ENCODE measurements around the gene KCNA4. TPM values are rescaled to one million over a fixed set of nuclear protein-coding genes. Genes with fewer than 3 reads are reported as not detected.

KCNA4 gene
- total and polyA plus RNA-seq, 2 of the 4 experiments (the other 2 are of a cell fraction), result not detected

DNA sequence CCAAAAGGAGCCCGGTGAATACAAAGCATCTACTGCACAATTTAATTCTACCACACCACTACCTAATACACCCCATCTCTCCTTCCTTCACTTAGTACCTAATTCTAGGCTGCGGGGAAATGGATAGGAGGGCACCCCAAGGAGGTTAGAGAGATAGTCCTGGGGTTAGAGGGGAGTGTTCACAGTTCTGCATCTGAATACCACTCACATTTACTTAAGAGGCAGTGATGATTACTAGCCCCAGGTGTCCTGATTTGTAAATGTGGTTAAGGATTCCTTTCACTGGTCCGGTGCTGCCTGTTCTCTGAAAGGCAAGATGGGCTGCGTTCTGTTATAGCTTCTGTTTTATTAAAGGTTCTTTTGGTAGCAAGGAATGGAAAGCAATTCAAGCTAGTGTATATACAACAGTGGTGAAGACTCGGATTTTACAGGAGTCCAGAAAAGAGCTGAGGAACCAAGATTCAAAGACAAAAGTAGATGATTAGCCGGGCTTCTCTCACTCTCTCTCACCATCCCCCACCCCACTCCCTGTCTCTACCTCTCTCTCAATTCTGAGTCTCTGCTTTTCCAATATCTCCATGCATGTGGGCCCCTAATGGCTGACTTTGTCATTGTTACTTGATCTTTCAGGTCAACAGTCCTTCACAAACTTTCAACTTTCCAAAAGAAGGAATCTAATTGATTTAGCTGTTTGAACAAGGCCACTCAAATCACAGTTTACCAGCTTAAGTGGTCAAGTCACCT lies 8.7 kb upstream of the KCNA4 start:
- dilution Hi-C loops (cut with HindIII; ENCODE audit: low sequenced_read_pairs, unreplicated experiment), result no loop called here
- intact Hi-C loops (cut with micrococcal nuclease), result no loop called here
- TF ChIP-seq MAZ (IDR thresholded peaks at IDR 0.05; ENCODE audit: borderline replicate concordance, low read depth, low read length) (no peak), RCOR1 (IDR thresholded peaks at IDR 0.05; ENCODE audit: insufficient replicate concordance, low read length) (no peak), NFE2L2 (IDR thresholded peaks at IDR 0.05; ENCODE audit: low read depth, low read length) (no peak), CHD1 (IDR thresholded peaks at IDR 0.05; ENCODE audit: low read depth, low read length) (no peak), CEBPB (IDR thresholded peaks at IDR 0.05; ENCODE audit: low read depth, low read length) (no peak), BHLHE40 (IDR thresholded peaks at IDR 0.05; ENCODE audit: low read depth, low read length) (no peak), FOS (IDR thresholded peaks at IDR 0.05; ENCODE audit: low read depth, low read length) (no peak), SMC3 (IDR thresholded peaks at IDR 0.05; ENCODE audit: low read depth, low read length) (no peak)
- TF ChIP-seq, protein P1, sequence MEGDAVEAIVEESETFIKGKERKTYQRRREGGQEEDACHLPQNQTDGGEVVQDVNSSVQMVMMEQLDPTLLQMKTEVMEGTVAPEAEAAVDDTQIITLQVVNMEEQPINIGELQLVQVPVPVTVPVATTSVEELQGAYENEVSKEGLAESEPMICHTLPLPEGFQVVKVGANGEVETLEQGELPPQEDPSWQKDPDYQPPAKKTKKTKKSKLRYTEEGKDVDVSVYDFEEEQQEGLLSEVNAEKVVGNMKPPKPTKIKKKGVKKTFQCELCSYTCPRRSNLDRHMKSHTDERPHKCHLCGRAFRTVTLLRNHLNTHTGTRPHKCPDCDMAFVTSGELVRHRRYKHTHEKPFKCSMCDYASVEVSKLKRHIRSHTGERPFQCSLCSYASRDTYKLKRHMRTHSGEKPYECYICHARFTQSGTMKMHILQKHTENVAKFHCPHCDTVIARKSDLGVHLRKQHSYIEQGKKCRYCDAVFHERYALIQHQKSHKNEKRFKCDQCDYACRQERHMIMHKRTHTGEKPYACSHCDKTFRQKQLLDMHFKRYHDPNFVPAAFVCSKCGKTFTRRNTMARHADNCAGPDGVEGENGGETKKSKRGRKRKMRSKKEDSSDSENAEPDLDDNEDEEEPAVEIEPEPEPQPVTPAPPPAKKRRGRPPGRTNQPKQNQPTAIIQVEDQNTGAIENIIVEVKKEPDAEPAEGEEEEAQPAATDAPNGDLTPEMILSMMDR (conservative IDR thresholded peaks at IDR 0.05; ENCODE audit: low read depth, low read length), result no peak
- TF ChIP-seq, protein P2, sequence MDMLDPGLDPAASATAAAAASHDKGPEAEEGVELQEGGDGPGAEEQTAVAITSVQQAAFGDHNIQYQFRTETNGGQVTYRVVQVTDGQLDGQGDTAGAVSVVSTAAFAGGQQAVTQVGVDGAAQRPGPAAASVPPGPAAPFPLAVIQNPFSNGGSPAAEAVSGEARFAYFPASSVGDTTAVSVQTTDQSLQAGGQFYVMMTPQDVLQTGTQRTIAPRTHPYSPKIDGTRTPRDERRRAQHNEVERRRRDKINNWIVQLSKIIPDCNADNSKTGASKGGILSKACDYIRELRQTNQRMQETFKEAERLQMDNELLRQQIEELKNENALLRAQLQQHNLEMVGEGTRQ (IDR thresholded peaks at IDR 0.05; ENCODE audit: low read depth, low read length), result no peak
- TF ChIP-seq, protein P3, sequence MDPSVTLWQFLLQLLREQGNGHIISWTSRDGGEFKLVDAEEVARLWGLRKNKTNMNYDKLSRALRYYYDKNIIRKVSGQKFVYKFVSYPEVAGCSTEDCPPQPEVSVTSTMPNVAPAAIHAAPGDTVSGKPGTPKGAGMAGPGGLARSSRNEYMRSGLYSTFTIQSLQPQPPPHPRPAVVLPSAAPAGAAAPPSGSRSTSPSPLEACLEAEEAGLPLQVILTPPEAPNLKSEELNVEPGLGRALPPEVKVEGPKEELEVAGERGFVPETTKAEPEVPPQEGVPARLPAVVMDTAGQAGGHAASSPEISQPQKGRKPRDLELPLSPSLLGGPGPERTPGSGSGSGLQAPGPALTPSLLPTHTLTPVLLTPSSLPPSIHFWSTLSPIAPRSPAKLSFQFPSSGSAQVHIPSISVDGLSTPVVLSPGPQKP (IDR thresholded peaks at IDR 0.05; ENCODE audit: borderline replicate concordance, low read depth, low read length), result no peak
- ChIA-PET CTCF (no interaction called here), POLR2A (ENCODE audit: unreplicated experiment) (no interaction called here)
- no peak overlapping the region for H3K18ac ChIP-seq (ENCODE audit: low read depth, low read length)
- no peak overlapping the region for H3K23ac ChIP-seq (ENCODE audit: low read depth, low read length)
- no peak overlapping the region for H2AK5ac ChIP-seq (ENCODE audit: low read depth, low read length)
- no peak overlapping the region for H4K5ac ChIP-seq (ENCODE audit: low read depth, low read length)
- no peak overlapping the region for H3K9ac ChIP-seq (ENCODE audit: low read depth, low read length)
- H2BK20ac ChIP-seq (ENCODE audit: low read depth, low read length), result no peak overlapping the region
- H3K4me3 ChIP-seq (ENCODE audit: insufficient read depth, low read depth, low read length), result no peak overlapping the region
- in situ Hi-C loops (cut with MboI; ENCODE audit: low sequenced_read_pairs), result no loop called here
- no peak overlapping the region for H3K27ac ChIP-seq (ENCODE audit: insufficient read depth, low read length)
- no peak overlapping the region for H3K4me2 ChIP-seq (ENCODE audit: low read depth, low read length)
- H3K9me3 ChIP-seq (ENCODE audit: control insufficient read depth, insufficient read depth, low read length), result no peaks in the 10 kb centered on the region
- H3K4ac ChIP-seq (ENCODE audit: low read depth, low read length), result no peak overlapping the region
- no peaks in the 10 kb centered on the region for H3K4me1 ChIP-seq (ENCODE audit: control insufficient read depth, insufficient read depth, low read length)
- H2BK15ac ChIP-seq (ENCODE audit: low read depth, low read length), result no peak overlapping the region
- no peaks in the 10 kb centered on the region for H3K27me3 ChIP-seq (ENCODE audit: control insufficient read depth, insufficient read depth, low read length)
- H3K9me1 ChIP-seq (ENCODE audit: insufficient read depth, low read length), result no peaks in the 10 kb centered on the region
- no peak overlapping the region for H4K91ac ChIP-seq (ENCODE audit: insufficient read depth, low read depth, low read length)
- H2AK9ac ChIP-seq (replicated peaks; ENCODE audit: low read depth, low read length, poor library complexity), result no peak overlapping the region
- H3K14ac ChIP-seq (replicated peaks; ENCODE audit: low read depth, low read length), result no peak overlapping the region
- H4K20me1 ChIP-seq (ENCODE audit: insufficient read depth, low read length), result no peaks in the 10 kb centered on the region
- no peaks in the 10 kb centered on the region for H3K36me3 ChIP-seq (ENCODE audit: control insufficient read depth, insufficient read depth, low read length)
- no peak for ATAC-seq (ENCODE audit: low read depth)
- DNase-seq, result no peak
- H2BK5ac ChIP-seq (ENCODE audit: low read depth, low read length, poor library complexity, severe bottlenecking), result no peak overlapping the region
- no TSS peak for BruUV-seq (replicated peaks)
- no peaks in the 10 kb centered on the region for H3K79me1 ChIP-seq (ENCODE audit: low read depth in 1 of 2, low read length in 2 of 2)
- no CpG with 5 or more reads among the region's 6 CpGs for WGBS, 2 experiments (ENCODE audit: extremely low coverage in 2 of 2, insufficient read length in 1 of 2)
- no peak overlapping the region for H2BK120ac ChIP-seq (ENCODE audit: low read depth, low read length)
- H2AFZ ChIP-seq (replicated peaks; ENCODE audit: low read length, poor library complexity), result no peak overlapping the region
- no peak overlapping the region for H4K8ac ChIP-seq (ENCODE audit: low read depth in 2 of 2, low read length in 2 of 2)
- no peak overlapping the region for H3K56ac ChIP-seq (ENCODE audit: extremely low read depth, insufficient read depth, low read length)

All from IMR-90 (cell line).